Measurements from ENCODE around the gene NEUROD1.

Gene NEUROD1

GRCh38 chr2:181679544-181679979, 755 bp downstream of the NEUROD1 start:
- DNase-seq (ENCODE audit: low spot score) = no peak

GRCh38 chr2:181678861-181679543, 1.3 kb downstream of the NEUROD1 start:
- no peak for DNase-seq (ENCODE audit: low spot score)

- peak; percentile 65 for DNase-seq (ENCODE audit: low spot score)
Observed at GRCh38 chr2:181677912-181678586, 2.3 kb downstream of the NEUROD1 start.

GRCh38 chr2:181675254-181675653, 5.1 kb downstream of the NEUROD1 start:
- no peak for DNase-seq (ENCODE audit: low spot score)

- DNase-seq (ENCODE audit: low spot score) = no peak
Observed at GRCh38 chr2:181674461-181674860, 5.9 kb downstream of the NEUROD1 start.

- no peak for DNase-seq (ENCODE audit: low spot score)
Observed at GRCh38 chr2:181673173-181673572, 7.1 kb downstream of the NEUROD1 start.

GRCh38 chr2:181672255-181673008, 7.9 kb downstream of the NEUROD1 start:
- DNase-seq (ENCODE audit: low spot score) = no peak

GRCh38 chr2:181670632-181671031, 9.7 kb downstream of the NEUROD1 start:
- no peak for DNase-seq (ENCODE audit: low spot score)

GRCh38 chr2:181667234-181667633, 13.1 kb downstream of the NEUROD1 start:
- DNase-seq (ENCODE audit: low spot score) = no peak

GRCh38 chr2:181662287-181662686, 18.0 kb downstream of the NEUROD1 start:
- DNase-seq (ENCODE audit: low spot score) = no peak

- DNase-seq (ENCODE audit: low spot score) = no peak
Observed at GRCh38 chr2:181660181-181660580, 20.1 kb downstream of the NEUROD1 start.

GRCh38 chr2:181658444-181658843, 21.9 kb downstream of the NEUROD1 start:
- DNase-seq (ENCODE audit: low spot score) = no peak

- no peak for DNase-seq (ENCODE audit: low spot score)
Observed at GRCh38 chr2:181657379-181657778, 22.9 kb downstream of the NEUROD1 start.

GRCh38 chr2:181656450-181657291, 23.6 kb downstream of the NEUROD1 start, which contains the start of gene CERKL:
Gene CERKL (minus strand): TSS chr2:181657105. CDS start chr2:181657006, 99 bp downstream.
- peak; percentile 36 for DNase-seq (ENCODE audit: low spot score)

- DNase-seq (ENCODE audit: low spot score) = no peak
Observed at GRCh38 chr2:181655519-181655918, 24.8 kb downstream of the NEUROD1 start.

- DNase-seq (ENCODE audit: low spot score) = no peak
Observed at GRCh38 chr2:181649436-181649979, 30.8 kb downstream of the NEUROD1 start.

- DNase-seq (ENCODE audit: low spot score) = no peak
Observed at GRCh38 chr2:181648478-181649155, 31.7 kb downstream of the NEUROD1 start.

- DNase-seq (ENCODE audit: low spot score) = no peak
Observed at GRCh38 chr2:181646415-181646987, 33.8 kb downstream of the NEUROD1 start.

- DNase-seq (ENCODE audit: low spot score) = no peak
Observed at GRCh38 chr2:181643151-181643550, 37.2 kb downstream of the NEUROD1 start.

GRCh38 chr2:181642086-181642485, 38.2 kb downstream of the NEUROD1 start:
- DNase-seq (ENCODE audit: low spot score) = no peak

GRCh38 chr2:181639686-181640085, 40.6 kb downstream of the NEUROD1 start:
- DNase-seq (ENCODE audit: low spot score) = no peak

Measured in hepatic stellate cell (primary cell).